Stimulated activated CD8-positive, alpha-beta memory T cell treated with anti-CD3 and anti-CD28 coated beads, Interleukin-7, amount 100 ng/mL, for 24 hours (primary cell): Measurements from ENCODE around the gene ZFAND2B.

Source experiments
- DNase-seq: peaks from one replicate; pipeline ENCODE4 v3.0.0-alpha.2; 2020; ENCODE audit warnings: low read depth

ZFAND2B gene, protein sequence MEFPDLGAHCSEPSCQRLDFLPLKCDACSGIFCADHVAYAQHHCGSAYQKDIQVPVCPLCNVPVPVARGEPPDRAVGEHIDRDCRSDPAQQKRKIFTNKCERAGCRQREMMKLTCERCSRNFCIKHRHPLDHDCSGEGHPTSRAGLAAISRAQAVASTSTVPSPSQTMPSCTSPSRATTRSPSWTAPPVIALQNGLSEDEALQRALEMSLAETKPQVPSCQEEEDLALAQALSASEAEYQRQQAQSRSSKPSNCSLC

DNA sequence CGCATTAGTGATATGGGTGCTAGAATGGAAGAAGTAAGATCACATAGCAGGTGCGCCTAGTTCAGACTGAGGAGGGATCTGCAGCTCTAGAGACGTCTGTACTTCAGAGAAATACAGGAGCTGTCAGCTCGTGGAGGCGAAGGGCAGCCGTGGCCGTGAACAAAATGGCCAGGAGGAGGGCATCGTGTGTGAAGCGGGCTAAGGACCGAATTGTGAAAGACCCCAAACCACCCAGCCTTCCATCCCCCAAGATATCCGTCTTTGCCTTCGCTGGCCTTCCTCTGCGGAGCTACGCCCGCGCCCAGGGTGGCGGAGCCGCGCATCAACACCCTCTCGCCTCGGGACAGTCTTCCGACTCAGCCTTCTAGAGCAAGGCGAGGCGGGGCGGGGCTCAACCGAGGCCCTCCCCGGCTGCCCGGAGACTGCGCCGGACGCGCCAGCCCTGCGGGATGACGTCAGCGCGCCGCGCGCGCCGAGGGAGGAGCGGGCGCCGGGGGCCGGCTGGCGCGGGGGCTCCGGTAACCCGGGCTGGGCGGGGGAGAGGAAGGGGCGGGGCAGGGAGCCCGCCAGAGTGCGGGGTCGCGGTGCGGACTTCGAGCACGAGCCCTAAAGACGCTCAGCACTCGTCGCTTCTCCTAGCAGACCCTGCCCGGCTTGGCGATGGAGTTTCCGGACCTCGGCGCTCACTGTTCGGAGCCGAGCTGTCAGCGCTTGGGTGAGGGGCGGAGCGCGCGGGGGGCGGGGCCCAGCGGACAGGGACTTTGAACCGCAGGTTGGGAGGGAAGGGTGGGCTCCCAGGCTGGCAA lies at the start of gene ZFAND2B:
ZFAND2B (plus strand) TSS at position 455 of the 806 bp plus-strand sequence; CDS start at position 661, 206 bp downstream.
- DNase-seq = peak; percentile 87

DNA sequence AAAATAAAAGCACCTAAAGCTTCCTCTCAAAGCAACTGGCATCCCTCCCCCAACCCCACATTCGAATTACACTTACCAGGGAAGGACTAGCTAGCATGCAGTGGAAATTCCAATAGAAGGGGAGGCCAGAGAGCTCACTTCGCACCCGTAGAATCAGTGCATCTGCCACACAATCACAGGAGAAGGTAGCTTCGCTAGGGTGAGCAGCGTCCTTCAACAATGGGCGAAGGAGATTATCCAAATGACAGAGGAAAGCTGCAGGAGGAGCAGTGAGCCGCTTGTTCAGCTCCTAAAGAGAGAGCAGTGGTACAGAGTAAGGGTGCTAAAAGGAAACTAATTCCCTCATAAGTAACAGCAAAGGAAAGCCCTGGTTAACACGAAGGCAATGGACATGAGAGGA lies 49.2 kb upstream of the ZFAND2B start:
- no peak for DNase-seq

DNA sequence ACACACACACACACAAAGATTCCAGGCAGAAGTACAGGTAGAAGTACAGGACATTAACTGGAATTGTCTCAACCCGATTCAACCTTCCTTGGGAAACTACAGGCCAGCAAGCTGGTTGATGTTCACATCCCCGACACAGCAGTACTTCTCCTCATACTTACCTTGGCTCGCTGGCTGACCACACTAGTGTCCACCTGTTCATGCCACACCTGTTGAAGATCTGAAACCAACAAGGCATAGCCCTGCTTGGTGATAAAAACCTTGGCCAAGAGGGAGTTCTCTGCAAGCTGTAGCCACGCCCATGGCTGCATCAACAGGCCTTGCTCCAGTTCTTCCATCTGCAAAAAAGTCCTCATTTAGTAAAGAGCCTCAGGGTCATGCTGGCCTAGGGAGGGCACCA lies 48.6 kb upstream of the ZFAND2B start:
- DNase-seq = no peak

DNA sequence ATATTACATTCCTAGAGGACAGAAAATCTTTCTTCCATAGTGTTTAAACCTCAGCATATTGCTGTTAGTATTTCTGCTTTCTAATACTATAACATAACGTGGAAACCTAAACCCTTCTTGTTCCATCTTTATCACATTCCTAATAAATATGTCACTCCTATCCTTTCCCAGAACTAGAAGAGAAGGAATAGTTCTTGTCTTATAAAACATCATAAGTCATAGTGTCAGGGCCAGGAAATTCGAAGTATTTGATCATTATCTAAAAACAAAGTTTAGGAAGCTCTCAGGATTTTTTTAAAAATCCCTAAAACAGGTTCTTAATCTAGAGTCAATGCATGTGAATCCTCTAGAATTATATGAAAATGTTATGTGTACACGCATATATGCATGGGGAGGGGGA lies 48.0 kb upstream of the ZFAND2B start:
- DNase-seq = no peak

DNA sequence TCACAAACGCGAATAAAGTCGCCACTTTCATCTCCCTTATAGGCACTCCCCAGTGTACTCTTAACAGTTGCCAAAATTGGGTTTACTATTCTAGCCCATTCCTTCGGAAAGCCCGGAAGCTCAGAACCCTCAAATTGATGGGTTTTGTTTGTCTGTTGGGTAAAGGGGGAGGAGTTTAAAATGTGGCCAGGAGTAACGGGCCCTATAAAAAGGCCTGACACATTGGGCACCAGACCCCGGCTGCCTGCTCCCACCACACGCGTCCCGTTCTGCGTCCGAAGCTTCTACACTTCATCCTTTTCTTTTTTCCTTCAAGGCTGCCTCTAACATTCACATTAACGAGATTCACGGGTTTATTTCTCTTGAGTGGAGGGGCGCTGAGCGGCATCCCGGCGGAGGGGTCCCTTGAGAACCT lies 46.8 kb upstream of the ZFAND2B start:
- DNase-seq = no peak

DNA sequence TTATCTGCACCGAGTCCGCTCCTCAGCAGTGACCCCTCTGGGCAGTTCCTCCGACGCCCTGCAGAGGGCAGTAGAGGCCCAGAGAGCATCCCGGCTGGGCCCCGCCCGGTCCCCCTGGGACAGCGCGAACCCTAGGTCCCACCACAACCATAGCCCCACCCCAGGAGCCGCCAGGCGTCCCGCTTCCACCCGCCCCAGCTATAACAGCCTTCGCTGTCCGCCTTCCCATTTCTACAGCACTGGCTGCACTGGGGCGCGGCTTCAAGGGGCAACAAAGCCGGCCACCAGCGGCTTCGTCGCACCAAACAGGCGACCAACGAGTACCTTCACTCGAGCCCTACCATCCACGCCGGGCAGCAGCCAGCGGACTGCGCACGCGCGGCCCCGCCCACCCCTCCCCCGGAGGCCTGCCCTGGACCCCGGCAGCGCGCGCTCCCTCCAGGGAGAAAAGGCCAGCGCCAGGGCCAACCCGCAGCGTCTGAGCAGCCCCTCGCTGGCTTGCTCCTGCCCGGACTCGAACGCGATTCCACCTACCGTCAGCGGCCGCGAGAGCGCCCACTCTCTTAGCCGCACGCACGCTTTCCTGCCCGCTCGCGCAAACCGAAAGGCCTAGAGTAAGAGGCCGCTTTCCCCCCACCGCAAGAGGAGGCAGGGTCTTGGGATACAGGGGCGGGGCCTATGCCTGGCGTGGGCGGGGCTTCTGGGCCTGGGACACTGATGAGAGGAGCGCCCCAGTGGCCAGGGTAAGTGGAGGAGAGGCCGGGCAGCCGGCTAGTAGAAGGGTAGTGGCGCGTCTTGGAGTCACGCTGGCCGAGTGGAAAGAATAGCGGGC lies 46.2 kb upstream of the ZFAND2B start, which contains the start of gene NHEJ1:
NHEJ1 (minus strand) TSS at position 630 of the 832 bp plus-strand sequence. CDS start 2,453 bp downstream, outside the sequence.
- DNase-seq = peak; percentile 94

DNA sequence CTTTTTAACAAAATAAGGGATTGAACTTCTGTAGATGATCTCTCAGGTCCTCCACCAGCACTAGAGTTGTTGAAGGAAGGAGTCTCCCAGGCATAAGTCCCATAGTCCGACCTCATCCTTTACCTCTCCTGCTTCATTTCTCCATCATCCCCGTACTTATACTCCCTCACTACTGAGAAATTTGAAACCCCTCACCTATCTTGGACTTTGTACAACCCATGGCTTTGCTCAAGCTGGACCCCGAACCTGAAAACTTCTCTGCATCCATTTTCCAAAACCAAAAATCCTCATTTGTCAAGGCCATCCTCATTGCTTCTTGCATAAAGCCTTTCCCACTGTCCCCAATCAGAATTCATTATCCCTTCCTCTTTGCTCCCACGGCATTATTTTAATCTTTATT lies 45.5 kb upstream of the ZFAND2B start:
- no peak for DNase-seq

DNA sequence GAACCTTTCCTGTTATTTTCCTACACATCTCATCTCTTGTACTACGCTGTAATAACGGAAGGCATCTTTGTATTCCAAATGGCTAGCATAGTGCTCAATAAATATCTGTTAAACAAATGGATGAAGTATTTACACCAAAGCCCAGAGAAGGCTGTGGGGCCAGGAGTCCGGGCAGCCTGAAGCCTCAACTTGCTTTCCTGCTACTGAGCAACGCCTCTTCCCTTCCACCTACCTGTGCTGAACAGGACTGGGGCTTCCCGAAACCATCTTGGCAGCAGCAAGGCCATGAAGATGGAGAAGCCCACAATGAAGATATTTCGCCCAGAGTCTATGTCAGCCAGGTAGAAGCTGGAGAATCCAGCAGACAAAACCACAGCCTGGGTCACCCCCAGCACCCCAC lies 43.4 kb upstream of the ZFAND2B start:
- DNase-seq = no peak

DNA sequence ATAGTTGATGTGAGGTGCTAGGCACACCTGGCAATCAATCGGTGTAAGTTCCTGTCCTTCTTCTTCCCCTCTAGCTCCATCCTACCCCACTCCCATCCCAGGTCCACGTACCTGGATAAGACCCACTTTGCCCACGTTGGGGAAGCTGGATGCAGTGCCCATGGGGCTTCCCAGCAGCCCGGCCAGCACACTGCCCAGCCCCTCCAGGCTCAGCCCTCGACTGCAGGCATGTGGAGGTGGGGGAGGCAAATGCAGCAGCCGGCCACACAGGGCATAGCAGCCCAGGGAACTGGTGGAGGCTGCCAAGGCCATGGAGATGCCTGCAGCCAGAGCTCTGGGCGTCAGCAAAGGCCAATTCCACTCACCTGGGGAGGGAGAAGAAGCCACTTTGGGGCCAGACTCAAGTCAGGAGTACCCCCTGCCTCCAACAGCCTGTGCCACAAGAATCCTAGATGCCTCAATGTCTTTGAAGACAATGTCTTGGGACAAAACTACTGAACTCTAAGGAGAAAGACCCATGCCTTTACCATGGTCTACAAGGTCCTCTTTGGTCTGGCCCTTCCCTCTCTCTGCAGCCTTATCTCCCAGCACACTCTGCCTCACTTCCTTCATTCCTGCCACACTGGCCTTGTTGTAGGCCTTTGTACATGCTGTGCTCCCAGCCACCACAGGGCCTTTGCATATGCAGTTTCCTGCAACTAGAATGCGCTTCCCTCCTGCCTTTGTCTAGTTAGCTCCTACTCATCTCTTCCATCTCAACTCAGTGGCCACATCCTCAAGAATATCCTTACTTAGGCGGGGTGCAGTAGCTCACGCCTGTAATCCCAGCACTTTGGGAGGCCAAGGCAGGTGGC lies 41.3 kb upstream of the ZFAND2B start:
- DNase-seq = no peak

DNA sequence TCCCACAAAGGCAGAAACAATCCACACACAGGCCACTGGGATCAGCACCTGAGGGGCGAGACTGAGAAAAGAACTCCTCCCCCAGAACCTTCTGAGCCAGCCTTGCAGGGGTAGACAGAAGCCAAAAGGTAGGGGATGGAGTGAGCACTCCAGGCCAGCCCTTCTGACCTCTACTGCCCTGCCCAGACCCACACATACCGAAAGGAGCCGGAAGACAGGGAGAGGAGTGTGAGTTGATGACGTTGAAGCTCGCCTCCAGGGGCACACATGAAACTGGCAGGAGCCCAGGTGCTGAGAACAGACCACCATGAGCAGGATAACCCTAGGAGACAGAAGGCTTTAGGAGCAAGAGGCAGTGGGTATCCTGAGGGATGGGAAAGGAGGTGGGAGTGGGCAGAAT lies 38.6 kb upstream of the ZFAND2B start:
- DNase-seq = no peak

DNA sequence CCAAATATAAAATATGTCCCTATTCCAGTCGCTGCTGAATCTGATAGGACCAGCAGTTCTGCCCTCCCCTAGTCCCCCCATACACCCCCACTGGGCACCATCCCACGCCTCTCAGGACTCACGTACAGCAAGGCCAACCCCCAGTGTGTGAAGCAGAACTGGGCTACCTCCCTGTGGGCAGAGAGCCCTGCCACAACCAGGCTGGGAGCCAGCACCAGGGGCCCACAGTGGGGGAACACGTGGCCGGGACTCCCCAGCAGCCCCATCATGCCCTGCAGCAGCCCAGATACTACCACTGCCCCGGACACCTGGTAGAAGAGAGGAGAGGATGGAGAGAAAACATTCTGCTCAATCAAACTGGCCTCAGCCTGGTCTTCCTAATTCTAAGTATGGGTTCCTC lies 38.1 kb upstream of the ZFAND2B start:
- no peak for DNase-seq

DNA sequence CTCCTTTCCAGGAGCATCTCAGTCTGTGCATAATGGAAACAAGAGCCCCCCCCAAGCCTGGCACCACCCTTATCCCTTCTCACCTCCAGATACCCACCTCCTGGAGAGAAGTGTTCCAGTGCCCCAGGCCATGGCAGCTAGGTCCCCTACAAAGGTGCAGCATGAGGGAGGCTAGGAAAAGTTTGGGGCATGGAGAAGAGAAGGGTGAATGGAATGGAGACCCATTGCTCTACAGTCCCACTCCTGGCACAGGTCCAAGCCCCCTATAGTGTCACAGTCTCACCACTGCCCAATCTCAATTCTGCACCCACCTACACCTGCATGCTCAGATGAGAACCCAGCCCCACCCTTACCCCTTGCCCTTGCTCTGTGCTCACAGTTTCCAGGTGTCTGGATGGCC lies 37.6 kb upstream of the ZFAND2B start:
- DNase-seq = no peak

DNA sequence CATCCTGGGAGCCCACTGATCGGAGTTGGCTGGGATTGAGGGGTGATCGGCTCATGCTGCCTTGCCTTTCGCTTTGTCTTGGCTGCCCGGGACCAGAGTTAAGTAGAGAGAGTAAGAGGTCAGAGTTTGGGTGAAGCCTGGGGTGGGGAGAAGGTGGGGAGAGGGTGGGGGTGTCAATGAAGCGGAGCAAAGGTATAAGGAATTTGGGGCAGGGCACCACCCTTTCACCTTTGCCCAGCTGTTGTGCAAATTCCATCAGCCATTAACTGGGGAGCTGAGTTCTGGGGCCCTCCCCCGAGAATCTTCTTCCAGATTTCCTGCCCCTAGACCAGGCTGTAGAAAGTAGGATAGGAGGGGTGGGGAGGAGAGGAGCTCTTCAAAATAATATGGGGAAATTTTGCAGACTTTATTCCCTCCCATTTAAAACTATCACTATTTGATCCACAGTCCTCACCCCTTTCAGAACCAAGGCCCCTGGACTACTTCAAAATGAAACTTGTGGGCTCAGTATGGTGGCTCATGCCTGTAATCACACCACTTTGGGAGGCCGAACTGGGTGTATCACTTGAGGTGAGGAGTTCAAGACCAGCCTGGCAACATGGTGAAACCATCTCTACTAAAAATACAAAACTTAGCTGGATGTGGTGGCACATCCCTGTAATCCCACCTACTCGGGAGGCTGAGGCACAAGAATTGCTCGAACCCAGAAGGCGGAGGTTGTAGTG lies 36.5 kb upstream of the ZFAND2B start, which contains the start of gene SLC23A3:
SLC23A3 (minus strand) TSS at position 100 of the 725 bp plus-strand sequence; CDS start at position 55, 45 bp downstream.
- DNase-seq = no peak

DNA sequence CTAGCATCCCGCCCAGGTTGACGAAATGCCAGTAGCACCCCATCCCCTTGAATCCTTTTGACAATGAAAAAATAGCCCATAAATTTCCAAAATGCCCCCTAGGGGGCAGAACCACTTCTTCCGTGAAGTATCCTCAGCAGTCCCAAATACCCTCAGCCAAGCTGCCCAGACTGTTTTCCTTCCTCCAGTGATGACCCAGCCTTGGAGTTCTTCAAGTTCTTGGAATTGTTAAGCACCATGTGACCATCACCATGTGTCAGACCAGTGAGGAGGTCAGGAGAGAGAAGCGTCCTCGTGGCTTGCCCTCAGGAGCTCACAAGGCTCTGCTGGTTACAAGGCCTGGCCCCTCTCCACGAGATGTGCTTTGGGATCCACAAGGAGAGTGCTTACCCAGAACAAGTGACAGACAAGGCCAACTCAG lies 35.3 kb upstream of the ZFAND2B start:
- no peak for DNase-seq

DNA sequence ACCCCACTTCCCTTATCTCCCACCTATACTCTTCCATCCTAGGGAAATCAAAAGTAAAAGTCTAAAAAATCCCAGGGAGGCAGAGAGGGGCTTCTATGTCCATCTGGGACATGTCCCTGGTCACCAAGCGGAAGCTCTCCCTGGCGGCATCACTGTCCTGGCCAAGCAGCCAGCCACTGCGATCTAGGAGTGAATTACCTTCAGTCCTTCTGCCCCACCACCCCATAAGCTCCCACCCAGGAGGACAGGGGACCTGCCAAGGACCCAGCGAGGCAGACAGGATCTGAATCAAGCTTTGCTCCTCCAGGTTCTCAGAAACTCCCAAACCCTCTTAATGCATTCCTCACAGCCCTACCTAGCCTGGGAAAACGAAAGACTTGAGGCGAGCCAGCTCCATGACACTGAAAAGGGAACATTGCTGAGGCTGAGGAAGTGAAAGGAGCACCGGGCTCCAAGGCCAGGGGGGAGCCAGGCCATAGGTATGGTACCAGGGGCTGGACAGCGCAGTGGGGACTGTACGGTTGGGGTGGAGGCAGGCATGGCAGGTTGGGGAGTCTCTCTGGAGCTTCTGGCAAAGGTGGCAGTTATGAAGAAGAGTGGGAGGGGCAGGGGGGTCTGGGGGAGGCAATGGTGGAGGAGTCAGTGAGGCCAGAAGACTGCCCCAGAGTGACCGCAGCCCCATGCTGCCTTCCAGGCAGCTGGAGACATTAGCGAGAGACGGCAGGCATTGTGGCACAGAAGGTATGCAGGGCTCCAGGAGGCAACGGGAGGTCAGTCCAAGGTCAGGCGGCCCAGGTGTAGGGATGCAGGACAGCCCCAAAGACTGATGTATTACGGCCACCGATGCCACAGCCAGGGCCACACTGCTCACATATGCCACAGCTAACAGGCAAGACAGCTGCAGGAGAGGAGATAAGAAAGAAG lies 34.1 kb upstream of the ZFAND2B start:
- no peak for DNase-seq

DNA sequence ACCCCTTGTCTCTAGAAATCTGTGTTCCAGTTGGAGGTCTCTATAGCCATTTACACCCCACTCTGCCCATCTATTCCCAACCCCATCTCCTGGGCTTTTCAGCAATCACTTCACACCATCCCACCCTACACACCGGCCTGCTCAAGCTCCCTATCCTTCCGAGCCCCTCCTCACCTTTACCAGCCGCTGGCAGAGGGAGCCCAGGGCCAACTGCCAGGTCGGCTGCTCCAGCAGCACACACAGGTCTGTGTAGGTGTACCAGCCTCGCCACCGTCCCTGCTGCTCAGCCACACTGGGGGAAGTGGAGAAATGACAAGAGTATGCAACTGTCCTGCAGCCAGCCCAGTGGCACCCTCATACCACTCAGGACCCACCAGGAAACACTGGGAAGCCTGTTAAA lies 33.4 kb upstream of the ZFAND2B start:
- DNase-seq = no peak

DNA sequence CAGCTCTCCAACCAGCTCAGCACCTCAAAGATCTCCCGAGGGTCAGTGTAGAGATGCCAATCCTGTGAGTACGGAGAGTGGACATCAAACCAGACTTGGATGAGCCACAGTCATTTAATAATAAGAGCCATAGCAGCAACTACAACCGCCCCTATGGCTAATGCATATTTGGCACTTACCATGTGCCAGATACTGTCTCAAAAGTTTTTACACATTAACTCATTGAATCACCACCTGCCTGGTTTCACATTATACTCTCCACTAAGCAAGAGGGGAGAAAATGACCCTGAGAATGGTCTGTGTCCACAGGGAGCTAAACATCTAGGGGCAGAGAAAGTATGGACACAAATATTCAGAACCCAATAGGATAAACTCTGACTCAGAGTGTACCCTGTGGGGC lies 32.4 kb upstream of the ZFAND2B start:
- no peak for DNase-seq

DNA sequence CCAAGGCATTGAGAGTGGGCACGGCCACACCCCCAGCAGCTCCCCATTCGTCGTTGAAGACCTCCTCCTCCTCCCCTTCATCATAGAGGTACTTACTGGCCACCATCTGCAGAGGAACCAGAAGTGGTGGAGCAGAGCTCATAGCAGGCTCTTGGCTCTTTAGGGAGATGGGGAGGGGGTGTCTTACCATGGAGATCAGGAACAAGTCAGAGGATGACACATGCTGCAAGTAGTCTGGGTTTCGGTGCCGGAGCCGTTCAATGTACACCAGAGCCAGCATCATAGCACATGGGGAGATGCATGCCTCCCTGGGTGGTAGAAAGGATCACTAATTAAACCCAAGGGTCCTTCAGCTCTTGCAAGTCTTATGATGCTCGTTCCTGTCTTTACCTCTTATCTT lies 31.8 kb upstream of the ZFAND2B start:
- DNase-seq = no peak

DNA sequence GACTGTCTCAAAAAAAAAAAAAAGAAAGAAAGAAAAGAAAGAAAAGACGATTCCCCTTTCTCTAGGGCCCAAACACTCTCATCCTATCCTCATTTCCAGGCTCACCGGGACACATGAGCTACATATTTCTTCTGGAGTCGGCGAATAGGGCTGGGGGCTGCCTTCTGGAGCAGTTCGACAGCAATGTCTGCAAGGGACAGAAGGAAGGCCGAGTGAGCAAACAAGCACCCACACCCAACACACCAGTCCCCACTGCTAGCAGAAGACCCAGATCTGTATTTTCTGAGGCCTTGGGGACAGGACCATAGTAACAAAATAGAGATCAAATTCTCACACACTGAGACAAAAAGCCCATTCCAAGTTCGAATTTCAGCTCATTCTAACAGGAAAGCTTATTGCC lies 31.1 kb upstream of the ZFAND2B start:
- DNase-seq = no peak
